ENCODE measurements around the gene TMPO.
"Not testable (repeated sequence)": the region's sequence is repeated elsewhere in the genome, so short reads cannot be mapped to it uniquely, and the experiment has no call there.

Gene TMPO

GRCh38 chr12:98578392-98578791, 63.0 kb downstream of the TMPO start:
- DNase-seq (ENCODE audit: low read depth, low spot score), result no peak

DNA sequence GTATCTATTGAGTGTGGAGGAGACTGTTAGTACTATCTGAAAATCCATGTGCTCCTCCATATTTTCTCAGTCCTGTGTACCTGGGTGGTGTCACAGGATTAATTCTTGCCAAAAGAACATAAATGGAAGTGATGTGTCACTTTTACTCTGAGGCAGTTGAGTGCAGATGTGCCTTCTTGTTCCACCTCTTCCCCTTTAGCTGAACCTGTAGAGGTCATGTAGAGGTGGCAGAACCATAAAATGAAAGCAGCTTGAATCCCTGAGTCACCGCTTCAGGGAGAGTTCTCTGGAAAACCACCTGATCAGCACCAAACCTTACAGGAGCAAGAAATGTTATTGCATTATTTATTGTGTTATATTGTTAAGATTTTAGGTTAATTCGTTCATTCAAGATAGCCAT, 63.4 kb downstream of the TMPO start:
- DNase-seq (ENCODE audit: low read depth, low spot score), result no peak

DNA sequence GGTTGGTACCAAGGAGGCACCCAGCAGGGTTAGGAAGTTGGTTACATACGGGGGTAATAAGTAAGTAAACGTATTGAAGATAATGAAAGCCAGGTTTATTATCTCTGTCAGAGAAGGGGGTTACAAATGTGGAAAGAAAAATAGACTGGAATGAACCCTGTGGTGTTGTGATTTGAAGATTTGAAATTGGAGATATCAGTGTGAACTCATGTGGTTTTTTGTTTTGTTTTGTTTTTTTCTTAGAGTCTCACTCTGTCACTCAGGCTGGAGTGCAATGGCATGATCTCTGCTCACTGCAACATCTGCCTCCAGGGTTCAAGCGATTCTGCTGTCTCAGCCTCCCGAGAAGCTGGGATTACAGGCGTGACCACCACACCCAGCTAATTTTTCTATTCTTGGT, 64.0 kb downstream of the TMPO start:
- no peak for DNase-seq (ENCODE audit: low read depth, low spot score)

DNA sequence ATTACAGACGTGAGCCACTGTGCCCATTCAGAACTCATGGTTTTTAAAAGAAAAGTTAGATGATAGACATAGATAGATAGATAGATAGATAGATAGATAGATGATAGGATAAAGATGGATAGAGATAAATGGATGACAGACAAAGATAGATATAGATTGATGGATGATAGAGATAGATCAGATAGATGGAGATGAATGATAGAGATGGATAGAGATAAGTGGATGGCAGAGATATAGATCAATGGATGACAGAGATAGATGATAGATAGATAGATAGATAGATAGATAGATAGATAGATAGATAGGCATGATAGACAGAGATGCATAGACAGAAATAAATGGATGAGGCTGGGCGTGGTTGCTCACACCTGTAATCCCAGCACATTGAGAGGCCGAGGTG, 64.4 kb downstream of the TMPO start:
- no peak for DNase-seq (ENCODE audit: low read depth, low spot score)

DNA sequence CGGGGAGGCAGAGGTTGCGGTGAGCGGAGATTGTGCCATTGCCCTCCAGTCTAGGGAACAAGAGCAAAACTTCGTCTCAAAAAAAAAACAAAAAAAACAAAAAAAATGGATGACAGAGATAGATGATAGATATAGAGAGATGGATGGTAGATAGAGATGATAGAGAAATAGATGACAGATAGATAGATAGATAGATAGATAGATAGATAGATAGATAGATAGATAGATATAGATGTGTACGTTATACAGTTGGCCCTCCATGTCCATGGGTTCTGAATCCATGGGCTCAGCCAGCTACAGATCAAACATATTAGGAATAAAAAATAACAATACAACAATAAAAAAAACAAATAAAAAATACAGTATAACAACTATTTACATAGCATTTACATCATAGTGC, 65.3 kb downstream of the TMPO start:
- no peak for DNase-seq (ENCODE audit: low read depth, low spot score)

DNA sequence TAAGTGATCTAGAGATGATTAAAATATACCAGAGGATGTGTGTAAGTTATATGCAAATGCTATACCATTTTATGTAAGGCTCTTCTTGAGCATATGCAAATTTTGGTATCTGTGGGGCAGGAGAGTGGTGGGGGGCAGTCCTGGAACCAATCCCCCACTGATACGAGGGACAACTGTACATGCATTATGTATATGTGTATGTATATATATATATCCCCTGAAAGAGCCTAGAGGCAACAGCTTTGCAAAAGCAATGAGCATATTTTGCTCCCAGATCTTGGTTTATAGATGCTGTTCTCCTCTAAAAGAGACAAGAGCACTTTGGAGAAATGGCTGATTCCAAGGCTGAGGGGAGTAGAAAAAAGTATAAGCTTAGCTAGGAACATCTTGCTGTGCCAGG, 65.7 kb downstream of the TMPO start:
- no peak for DNase-seq (ENCODE audit: low read depth, low spot score)

DNA sequence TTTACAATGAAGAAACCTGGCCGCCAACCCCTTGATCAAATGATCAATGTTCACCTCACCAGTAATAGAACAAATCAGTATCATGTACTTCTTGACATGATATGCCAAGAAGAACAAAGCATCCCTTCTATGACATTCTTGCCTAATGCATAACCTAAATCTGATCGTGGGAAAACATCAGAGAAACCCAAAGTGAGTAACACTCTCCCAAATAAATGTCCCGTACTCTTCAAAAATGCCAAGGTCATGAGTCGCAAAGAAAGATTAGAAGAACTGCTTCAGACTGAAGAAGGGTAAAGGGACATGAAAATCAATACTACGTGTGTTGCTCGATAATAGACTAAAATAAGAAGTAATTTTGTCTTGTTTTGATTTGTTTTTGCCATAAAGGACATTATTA, 66.7 kb downstream of the TMPO start:
- no peak for DNase-seq (ENCODE audit: low read depth, low spot score)

GRCh38 chr12:98587084-98587483, 71.7 kb downstream of the TMPO start:
- DNase-seq (ENCODE audit: low read depth, low spot score), result no peak

- no peak for DNase-seq (ENCODE audit: low read depth, low spot score)
These were observed 75.8 kb downstream of the TMPO start for GRCh38 chr12:98591209-98591608.

- DNase-seq (ENCODE audit: low read depth, low spot score), result no peak
These were observed 77.5 kb downstream of the TMPO start for GRCh38 chr12:98592825-98593322.

GRCh38 chr12:98593351-98594049, 78.1 kb downstream of the TMPO start, which contains the start of gene SLC25A3:
Gene SLC25A3, plus strand, starts transcription at chr12:98593686. Its CDS starts 293 bp downstream, at chr12:98593979.
- peak; percentile 81 for DNase-seq (ENCODE audit: low read depth, low spot score)

GRCh38 chr12:98594050-98594835, 78.9 kb downstream of the TMPO start:
- no peak for DNase-seq (ENCODE audit: low read depth, low spot score)

DNA sequence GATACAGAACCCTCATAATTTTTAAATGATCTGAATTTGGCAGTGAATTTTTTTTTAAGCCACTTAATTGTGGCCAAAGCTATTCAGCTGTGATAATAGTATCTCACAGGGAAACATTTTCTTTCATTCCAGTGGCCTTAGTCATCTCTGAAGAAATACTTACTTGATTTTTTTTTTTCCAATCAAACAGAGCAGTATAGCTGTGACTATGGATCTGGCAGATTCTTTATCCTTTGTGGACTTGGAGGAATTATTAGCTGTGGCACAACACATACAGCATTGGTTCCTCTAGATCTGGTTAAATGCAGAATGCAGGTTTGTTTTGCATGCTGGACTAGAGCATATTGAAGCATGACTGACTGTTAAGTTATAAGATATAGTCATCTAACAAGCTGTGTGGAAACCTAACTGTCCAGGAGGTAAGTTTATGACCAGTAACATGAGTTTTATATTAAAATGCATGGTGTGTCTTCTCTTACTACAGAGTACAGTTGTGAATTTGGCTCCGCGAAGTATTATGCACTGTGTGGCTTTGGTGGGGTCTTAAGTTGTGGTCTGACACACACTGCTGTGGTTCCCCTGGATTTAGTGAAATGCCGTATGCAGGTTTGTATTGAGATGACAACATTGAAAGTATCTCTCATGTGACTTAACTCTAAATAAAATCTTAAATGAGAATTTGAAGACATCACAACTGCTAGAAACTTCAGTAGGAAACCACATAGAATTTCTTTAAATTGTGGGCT, 80.0 kb downstream of the TMPO start:
- no peak for DNase-seq (ENCODE audit: low read depth, low spot score)

DNA sequence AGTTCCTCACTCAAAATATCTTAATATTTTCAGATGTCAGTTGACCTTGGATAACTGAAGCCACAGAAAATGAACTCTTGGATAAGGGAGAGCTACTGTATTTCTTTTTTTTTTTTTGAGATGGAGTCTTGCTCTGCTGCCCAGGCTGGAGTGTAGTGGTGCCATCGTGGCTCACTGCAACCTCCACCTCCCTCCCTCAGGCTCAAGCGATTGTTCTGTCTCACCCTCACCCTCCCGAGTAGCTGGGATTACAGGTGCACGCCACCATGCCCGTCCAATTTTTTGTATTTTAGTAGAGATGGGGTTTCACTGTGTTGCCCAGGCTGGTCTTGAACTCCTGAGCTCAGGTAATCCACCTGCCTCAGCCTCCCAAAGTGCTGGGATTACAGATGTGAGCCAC, 81.9 kb downstream of the TMPO start:
- not testable (repeated sequence) for DNase-seq (ENCODE audit: low read depth, low spot score)
